HG03159 (cell line): ENCODE results near the gene GRID2.
"Not testable (repeated sequence)": the region's sequence is repeated elsewhere in the genome, so short reads cannot be mapped to it uniquely, and the experiment has no call there.

Experiments
- ATAC-seq: cut with Tn5 transposase; IDR thresholded peaks from one replicate; pipeline ENCODE4 v1.9.1; 2021; ENCODE audit warnings: mild to moderate bottlenecking, moderate library complexity; ENCODE audit not compliant: unreplicated experiment

Gene GRID2

DNA sequence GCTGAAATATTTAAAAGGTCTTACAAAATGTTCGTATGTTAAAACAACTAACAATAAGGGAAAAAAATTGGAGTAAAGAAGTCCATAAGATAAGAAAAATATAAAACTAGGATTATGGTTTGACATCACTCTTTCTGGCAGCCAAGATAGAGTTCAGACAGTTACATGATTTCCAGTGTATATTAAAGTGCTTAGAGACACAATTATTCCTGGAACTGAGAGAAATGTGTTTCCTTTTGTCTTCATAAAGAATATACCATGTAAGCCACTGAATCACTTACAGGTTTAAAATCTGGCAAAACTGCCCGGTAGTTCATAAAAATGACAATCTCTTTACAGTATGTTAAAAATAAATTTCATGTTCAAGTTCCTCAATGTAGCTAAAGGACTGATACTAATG lies 986.1 kb downstream of the GRID2 start:
- no peak for ATAC-seq

DNA sequence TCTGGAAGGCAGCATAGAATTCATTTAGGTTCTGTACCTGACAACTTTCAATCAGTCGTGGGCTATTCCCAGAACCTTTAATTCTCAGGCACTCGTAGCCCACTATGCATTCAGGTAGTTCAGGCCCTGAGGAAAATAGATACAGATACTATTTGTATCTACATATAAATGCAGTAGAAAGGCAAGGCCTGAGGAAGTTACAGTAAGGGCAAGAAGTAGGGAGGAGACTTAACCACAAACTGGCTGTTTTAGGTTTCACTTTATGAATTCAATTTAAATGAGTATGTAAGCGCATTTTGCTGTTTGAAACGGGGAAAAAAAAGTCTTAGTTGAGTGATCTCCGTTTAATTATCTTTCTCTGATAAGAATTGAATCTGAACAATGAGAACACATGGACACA lies 995.4 kb downstream of the GRID2 start:
- ATAC-seq: peak; percentile 51

DNA sequence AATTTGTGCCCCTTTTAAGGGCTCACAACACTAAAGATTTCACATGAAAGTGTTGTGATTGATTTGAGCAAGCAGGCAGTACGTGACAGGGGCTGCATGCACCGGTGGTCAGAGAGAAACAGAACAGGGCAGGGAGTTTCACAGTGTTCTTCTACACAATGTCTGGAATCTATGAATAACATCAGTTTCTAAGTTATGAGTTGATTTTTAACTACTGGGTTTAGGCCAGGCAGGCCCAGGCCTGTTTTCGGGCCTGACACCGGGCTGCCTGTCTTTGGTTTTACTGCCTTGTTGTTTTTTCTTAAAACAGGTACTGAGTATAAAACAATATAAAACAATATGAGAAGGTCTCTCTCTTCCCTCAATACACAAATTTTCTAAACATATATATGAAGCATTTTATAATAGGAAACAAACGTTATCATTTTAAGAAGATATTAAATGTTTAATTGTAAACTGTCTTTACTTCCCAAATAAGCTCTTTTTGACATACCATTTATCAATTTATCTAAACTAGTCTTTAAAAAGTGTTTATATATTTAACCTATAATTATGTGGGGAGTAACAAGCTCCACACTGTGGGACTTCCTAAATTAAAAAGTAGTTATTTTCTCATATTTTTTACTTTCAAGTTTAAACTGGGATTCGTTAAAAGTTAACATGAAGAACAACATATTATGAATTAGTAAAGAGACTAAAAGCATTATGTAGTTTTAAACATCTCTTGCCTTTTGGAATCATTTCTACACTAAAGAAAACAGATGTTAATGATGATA lies 997.2 kb downstream of the GRID2 start:
- ATAC-seq: not testable (repeated sequence)

DNA sequence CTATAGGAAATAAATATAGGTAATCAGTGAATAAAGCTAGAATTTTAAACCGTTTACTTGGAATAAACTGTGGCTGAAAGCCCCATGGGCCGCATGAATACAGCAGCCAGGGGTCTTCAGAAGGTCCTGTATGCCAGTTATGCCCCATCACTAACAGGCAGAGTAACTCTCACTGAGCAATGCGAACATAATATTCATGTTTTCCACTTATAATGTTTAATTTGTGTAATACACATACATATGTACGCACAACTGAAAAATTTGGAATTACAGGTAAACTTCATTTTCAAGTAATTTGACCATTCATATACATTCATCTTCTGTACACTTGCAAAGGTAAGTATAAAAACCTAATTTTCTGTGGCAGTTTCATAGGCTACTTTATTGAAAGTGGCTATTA lies 998.5 kb downstream of the GRID2 start:
- ATAC-seq: no peak

DNA sequence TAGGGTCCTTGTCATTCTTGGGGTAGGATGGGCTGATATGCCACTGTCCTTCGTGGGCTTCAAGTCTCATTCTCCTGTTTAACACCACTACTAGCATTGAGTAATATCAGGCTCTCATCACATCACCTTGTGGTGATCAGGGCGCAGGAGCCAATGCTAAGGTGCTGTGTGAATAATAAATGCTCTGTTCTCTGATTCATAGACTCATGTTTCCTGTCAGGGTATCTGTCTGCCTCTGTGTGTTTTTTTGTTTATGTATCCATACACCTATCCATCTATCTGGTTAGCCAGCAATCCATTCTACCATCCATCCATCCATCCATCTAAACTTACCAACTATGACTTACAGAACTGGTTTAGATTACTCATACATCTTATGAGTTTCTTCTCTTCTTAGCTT lies 999.7 kb downstream of the GRID2 start:
- ATAC-seq: no peak

DNA sequence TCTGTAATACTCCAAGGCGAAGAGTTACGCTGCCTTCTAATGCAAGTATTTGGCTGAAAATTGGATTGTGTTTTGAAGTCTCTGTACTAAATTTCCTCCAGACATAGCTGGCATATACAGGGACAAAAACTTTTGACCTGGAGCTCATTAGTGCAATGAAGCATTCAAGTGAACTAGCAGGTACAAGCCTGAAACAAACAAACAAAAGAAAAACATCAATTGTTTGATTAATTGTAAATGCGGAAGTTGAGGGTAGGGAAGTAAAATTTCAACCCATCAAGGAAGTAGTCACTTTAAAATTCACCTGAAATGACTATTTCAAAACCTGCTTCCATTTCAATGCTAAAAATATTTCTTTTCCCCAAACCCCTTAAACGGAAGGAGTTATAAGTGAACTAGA lies 1008.5 kb downstream of the GRID2 start:
- no peak for ATAC-seq

DNA sequence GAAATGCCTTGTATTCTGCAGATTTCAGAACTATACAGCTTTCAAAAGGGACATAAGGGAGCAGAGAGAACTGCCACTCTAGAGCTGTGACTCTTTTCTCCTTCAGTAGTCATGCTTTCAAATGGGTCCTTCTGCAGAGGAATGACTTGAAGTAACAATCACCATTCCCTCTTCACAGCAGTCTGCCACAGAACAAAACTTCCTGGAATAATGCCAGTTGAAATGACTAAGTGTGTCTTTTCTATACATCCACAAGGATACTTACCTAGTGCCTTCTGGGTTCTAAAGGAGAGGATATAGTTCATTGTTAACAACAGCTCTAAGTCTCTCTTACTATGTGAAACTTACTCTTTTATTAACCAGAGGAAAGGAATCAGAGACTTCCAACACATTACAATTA lies 1009.4 kb downstream of the GRID2 start:
- ATAC-seq: no peak

DNA sequence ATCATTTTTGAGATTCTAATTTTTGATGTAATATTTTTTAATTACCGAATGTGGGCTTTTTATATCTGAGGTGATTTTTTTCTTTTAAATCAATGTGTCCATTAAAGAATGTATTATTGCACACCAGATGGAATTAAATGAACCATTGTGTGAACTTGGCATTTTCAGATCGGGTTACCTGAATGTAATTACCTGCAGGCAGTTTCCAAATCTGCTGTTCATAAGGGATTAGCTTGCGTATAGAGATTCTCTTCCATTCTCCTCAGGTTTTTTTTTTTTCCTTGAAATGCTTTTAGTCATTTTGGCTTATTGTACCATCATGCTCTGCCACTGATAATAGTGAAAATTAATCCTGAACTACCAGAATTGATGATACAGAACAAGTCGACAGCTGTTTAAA lies 1013.3 kb downstream of the GRID2 start:
- ATAC-seq: no peak

DNA sequence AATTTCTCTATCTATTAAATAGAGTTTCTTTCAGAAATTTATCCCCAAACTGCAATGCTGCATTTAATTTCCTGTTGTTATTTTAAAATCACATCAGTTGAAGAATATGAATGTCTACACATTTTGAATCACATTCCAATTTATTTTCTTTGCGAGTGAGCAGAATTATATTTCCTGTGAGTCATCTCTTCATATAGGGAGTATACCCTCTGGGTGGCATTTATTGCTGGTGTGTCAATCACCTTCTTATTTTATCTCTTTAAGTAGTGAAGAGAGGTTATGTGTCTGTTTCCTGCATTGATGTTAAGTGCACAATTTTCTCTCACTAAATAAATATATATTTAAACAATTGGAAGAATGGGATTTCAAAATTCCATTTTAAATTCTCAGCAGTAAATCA lies 1013.8 kb downstream of the GRID2 start:
- no peak for ATAC-seq

DNA sequence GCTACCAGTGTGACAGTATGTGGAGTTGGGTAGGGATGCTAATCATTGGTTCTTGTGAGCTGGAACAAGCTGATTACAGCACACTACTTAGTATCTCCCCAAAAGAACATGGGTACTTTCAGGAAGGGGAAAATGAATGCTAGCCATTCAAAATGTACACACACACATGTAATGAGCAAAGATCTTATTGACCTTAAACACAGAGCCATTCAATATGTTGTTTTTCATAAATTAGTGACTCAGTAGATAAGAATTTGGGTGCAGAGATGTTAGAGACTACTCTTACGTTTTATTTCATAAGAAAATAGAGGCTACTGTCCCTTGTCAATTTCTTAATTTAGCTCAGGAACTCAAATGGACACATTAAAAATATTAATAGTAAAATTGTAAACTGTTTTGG lies 1015.3 kb downstream of the GRID2 start:
- ATAC-seq: no peak

DNA sequence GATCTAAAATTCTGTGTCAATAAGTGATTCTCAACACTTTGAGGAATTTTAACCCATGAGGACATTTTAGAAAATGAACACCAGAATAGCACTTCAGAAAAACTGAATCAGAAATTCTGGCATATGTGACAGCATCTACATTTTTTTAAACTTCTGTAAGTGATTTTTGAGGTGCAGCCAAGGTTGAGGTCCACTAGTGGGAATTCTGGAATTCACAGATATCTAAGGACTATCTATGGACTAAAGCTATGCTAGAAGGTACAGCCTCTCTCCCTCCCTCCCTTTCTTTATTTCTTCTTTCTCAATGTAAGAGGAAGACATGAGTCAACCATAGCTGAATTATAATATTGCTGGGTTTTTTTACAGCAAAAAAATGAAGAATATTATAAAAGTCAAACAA lies 1016.6 kb downstream of the GRID2 start:
- no peak for ATAC-seq

DNA sequence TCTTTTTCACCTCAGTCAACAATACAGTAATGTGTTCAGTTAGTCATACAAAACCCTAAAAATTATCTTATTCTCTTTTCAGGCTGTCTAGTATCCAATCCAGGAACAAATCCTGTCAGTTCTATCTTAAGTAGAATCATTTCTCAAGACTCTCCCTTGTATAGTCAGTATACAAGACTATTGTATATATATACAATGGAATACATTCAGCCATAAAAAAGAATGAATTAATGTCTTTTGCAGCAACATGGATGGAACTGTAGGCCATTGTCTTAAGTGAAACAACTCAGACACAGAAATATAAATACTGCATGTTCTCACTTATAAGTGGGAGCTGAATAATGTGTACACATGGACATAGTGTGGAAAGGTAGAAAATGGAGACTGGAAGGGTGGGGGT lies 1023.6 kb downstream of the GRID2 start:
- no peak for ATAC-seq

DNA sequence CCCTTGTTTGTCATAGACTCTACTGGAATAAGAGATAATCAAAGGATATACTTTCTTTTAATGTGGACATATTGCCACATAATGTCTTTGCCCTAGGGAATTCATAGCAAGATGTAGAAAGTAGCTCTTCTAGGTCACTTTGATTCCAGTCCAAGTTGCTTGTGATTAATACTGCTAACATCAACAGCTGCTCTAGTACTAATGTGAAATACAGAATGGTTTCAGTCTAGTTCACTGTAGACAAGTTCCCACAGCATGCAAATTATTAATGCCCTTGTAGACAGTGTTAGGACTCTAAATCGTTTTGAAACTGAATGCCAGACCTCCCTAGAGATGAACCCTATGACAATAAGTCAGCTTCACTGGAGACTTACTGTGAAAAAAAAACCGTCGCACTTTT lies 1030.2 kb downstream of the GRID2 start:
- peak; percentile 94 for ATAC-seq

DNA sequence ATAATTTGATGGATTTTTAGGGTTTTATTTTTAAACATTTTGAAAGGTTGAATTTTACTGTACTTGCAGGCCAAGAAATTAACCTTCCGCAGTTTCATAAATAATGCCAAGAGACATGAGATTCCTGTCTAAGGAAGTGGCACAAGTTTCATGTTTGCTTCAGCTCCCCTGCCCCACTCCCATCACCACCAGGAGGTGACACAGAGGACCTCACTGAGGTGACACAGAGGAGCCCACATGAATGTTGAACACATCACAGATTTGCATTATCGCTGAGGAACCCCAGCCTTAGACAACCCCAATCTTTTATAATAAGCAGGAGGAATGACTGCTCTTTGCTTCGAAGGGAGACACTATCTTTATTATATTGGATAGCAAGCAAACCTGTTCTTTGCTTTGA lies 1033.4 kb downstream of the GRID2 start:
- ATAC-seq: no peak

DNA sequence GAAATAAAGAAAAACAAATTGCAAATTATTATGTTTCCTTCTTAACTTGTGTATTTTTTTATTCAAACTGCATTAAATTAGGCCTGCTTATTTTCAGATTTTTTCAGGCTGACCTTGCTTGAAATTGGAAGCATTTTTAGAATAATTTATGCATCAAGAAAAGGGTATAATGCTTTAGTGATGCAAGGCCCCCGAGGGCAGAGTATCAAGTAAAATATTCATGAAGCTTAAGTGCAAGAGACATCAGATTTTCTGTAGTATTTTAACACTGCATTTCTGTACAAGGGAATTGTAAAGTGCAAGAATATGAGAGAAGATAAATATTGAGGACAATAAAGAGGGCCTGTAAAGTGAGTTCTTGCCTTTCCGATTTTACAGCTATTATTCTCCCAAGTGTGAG lies 1039.0 kb downstream of the GRID2 start:
- ATAC-seq: no peak

DNA sequence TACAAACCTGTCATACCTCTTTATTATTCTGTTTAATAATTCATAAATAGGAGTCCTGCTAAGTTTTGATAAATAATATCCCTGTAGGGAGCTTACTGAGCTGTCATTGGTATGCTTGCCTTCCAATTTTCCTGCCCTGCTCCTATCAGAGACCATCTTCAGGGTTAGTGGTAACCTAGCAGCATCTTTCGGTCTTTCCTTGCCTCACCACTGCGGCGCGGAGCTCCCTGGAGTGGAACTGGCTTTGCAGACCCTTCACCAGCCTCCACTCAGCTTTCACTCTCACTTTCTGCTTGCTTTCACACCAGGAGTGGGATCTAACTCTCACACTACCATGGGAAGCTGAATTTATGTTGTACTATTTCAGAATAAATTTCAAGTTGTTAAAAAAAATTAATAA lies 1043.1 kb downstream of the GRID2 start:
- no peak for ATAC-seq

DNA sequence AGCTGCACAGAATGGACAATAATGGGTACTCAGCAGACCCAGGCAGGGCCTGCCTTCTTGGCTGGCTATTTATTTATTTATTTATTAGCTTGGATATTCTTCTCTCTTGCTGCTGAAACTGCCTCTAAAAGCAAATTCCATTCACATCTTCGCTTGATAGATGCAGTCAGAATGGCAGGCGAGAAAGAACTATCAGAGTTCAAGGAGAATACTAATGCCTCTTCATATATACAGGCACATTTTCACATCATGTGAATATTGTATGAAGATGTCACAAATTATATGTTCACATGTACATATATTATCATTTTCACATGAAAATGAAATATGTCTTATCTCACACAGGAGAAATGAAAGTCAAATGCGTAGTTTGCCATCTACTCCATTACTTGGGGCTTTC lies 1045.1 kb downstream of the GRID2 start:
- no peak for ATAC-seq

DNA sequence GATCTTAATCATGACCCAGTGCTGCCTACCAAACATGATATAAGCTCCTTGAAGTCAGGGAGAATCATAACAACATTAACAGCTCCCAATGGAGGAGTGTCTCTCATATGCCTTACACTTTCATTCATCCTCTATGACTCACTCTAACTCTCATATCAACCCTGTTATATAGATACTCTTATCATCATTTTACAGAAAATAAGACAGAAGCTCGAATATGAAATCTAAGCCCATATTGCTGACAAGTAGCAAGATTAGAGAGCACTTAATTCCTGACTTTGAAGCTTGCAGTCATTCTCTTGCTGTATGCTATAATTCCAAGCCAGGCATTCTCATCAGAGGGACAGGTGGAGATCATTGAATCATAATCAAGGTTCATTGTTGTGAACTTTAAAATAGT lies 1048.1 kb downstream of the GRID2 start:
- no peak for ATAC-seq

DNA sequence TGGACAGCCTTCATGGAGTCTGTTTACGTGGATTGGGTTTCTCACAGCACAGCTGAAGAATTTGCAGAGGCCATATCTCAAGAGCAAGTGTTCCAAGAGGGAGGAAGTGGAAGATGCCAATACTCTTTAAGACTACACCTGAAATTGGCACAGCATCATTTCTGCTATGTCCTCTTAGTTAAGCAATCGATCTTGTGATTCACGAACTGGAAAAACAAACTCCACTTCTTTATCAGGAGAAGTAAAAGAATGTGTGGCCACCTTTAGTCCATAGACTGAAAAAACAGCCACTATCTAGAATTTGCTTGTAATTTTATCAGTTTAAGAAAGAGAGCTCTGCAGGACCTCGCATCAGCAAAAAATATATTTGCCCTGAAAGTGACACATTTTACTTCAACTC lies 1051.6 kb downstream of the GRID2 start:
- ATAC-seq: no peak

DNA sequence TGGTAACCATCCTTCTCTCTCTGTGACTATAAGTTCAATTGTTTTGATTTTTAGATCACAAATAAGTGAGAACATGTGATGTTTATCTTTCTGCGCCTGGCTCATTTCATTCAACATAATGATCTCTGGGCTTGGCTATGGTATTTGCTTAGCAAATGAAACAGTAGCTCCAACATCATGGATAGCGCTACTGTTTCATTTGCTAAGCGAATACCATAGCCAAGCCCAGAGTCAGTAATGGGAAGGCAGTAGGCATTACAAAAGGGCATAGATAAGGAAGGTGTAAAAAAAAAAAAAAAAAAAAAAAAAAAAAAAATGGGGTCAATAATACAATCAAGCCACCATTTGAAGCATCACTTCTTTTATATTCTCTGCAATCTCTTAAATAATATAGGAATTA lies 1055.8 kb downstream of the GRID2 start:
- ATAC-seq: no peak

DNA sequence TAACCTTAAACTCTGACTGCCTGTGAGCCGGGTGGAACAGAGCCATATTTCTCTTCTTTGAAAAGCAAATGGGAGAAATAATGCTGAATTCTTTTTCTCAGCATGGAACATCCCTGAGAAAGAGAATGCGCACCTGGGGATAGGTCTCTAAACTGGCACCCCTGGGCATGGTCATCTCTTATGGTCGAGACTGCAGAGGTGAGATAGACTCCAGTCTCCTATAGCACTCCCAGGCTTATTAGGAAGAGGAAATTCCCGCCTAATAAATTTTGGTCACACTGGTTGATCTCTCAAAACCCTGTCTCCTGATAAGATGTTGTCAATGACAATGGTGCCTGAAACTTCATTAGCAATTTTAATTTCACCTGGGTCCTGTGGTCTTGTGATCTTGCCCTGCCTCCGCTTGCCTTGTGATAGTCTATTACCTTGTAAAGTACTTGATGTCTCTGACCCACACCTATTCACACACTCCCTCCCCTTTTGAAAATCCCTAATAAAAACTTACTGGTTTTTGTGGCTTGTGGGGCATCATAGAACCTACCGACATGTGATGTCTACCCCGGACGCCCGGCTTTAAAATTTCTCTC lies 1062.5 kb downstream of the GRID2 start:
- not testable (repeated sequence) for ATAC-seq

DNA sequence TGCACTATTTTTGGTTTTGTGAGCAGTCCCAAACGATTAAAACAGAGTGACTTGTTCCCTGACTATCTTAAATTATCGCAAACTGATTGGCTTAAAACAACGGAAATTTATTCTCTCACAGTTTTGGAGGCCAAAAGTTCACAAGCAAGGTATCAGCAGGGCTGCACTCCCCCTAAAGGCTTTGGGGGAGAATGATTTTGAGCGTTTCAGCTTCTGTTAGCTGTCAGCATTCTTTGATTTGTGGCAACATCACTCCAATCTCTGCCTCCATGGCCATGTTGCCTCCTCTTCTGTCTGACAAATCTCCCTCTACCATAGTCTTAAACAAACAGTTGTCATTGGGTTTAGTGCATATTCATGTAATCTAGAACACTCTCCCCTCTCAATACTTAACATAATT lies 1065.2 kb downstream of the GRID2 start:
- ATAC-seq: no peak

DNA sequence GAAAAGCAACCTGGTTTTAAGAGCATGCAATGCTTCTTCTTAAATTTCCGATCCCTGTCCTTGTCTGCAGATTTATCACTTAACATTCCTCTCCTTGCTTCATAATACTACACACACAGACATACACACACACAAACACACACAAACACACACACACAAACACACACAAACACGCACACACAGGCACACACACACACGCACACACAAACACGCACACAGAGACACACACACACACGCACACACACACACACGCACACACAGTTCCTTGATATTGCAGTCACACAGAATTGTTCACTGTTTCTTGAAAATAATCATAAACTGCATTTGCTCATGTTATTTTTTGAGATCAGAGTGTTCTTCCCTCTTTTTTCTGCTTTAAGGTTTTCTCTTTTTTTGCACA lies 1066.5 kb downstream of the GRID2 start:
- no peak for ATAC-seq
